LHCN-M2 (cell line): ENCODE data around the gene DPH1. TPM values are rescaled to one million over a fixed set of nuclear protein-coding genes. Genes with fewer than 3 reads are reported as not detected.

Source experiments
- DNase-seq: peaks from one replicate; pipeline ENCODE4 v3.0.0-alpha.2; 2012; ENCODE audit warnings: low read depth
- total RNA-seq: library from RNA; depleted of rRNA; stranded (reverse); fragments of >200 nt; gene quantifications from 2 replicates; pipeline ENCODE4 v1.2.3, GENCODE V29; 2014; rRNA removed

Gene DPH1
- total RNA-seq, 1 experiment from 2014 or later: 33.5 TPM

GRCh38 chr17:2081564-2081963 lies 51.6 kb downstream of the DPH1 start:
- DNase-seq: peak; percentile 77

- DNase-seq: peak; percentile 88
These were observed 52.2 kb downstream of the DPH1 start for GRCh38 chr17:2082003-2082781.

DNA sequence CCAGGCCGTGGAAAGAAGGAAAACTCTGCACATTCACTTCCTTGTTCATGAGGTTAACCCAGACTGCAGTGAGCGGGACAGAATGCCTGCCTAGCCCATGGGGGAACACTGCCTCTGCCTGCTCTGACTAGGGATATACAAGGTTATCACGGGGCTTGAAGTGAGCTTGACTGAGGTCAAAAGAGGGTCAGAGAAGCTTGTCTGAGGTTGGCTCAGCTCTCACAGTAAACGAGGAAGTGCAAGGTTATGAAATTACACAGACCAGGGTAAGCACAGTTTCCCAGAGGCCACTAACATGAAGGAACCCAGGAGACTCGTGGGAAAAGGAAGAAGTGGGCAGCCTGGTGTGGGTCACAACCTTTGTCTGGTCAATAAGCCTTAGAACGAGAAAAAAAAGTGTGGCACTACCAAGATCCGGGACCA lies 53.7 kb downstream of the DPH1 start:
- DNase-seq: no peak

GRCh38 chr17:2084036-2084765 lies 54.2 kb downstream of the DPH1 start:
- no peak for DNase-seq

GRCh38 chr17:2084766-2085647 lies 55.1 kb downstream of the DPH1 start:
- peak; percentile 45 for DNase-seq

- DNase-seq: no peak
These were observed 55.6 kb downstream of the DPH1 start for GRCh38 chr17:2085648-2085949.

DNA sequence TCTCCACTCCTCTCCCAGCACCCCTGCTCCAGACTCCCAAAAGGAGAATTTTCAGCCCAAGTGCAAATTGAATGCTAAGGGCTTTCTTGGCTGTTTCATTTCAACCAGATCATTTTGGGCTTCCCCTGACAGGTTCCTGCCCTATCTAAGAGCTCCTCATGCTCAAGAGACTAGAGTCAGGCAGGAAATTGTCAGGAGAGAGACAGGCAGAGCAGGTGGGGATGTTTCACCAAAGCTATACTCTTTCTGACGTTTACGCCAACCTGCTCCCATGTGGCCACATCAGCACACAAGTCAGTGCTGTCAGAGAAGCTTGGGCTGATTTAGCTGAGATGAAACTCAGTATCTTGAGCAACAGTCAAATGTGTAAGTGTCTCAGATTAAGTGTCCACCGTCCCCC lies 56.4 kb downstream of the DPH1 start:
- DNase-seq: no peak

GRCh38 chr17:2087597-2088211 lies 57.8 kb downstream of the DPH1 start:
- no peak for DNase-seq

GRCh38 chr17:2089021-2089422 lies 59.1 kb downstream of the DPH1 start:
- DNase-seq: no peak

DNA sequence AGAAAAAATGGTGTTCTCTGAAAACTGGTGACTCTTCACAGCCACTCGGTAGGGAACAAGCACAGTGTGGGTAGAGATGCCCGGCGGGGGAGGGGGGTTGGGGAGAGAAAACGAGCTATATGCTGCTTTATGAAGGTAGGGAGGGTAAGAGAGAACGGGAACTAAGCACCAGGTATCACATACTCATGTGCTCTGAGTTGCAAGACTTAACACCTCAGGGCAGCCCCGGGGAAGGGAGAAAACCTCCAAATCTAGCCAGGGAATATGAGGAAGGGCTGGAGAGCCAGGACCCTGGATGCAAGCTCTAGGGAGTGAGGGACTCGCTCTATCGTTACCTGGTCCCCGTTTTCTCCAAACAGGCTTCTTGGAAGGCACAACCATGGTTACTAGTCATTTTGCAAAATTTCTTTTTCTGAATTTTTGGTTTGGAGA lies 60.3 kb downstream of the DPH1 start:
- DNase-seq: no peak

- DNase-seq: peak; percentile 82
These were observed 61.0 kb downstream of the DPH1 start for GRCh38 chr17:2090804-2091534.

GRCh38 chr17:2092253-2092652 lies 62.3 kb downstream of the DPH1 start:
- DNase-seq: no peak

DNA sequence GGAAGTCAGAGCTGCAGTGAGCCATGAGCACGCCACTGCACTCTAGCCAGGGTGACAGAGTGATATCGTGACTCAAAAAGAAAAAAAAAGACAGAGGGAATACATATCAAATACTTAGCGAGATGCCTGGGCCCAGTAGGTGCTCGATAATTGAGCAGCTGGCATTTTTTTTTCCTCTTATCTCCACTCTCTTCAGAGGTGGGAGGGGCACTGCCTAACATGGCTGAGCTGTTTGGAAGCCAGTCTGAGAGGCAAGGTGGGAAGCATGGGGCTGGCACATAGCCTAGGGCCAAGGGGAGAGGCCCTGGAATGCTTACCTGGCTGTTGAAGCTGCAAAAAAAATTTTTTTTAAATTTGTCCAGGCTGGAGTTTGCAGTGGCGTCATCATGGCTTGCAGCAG lies 63.4 kb downstream of the DPH1 start:
- no peak for DNase-seq

Other genes starting within 250 kb of the DPH1 start
- 10.6 and 13.3 TPM in 2 replicates for gene SMYD4, start 200.3 kb upstream of the DPH1 start, total RNA-seq
- 19.3 and 28.1 TPM in 2 replicates for gene RPA1, start 200.1 kb upstream of the DPH1 start, total RNA-seq
- 0.64 and 0.69 TPM in 2 replicates for gene RTN4RL1, start 4.8 kb upstream of the DPH1 start, total RNA-seq
- 77.3 and 85.7 TPM in 2 replicates for gene OVCA2, start 11.9 kb downstream of the DPH1 start, total RNA-seq
- 7.5 and 8.8 TPM in 2 replicates for gene HIC1, start 24.9 kb downstream of the DPH1 start, total RNA-seq